Osteocyte (in vitro differentiated cells): ENCODE data around the gene PITPNC1. TPM values are rescaled to one million over a fixed set of nuclear protein-coding genes. Genes with fewer than 3 reads are reported as not detected.

Experiments
- DNase-seq: peaks from one replicate; pipeline ENCODE4 v3.0.0; 2021; ENCODE audit warnings: mixed read lengths; ENCODE audit not compliant: unreplicated experiment; ENCODE audit errors: extremely low spot score
- H3K27ac Mint-ChIP-seq: one replicate; pipeline ENCODE4 v1.8.0; 2021; ENCODE audit warnings: mild to moderate bottlenecking, mixed read lengths; ENCODE audit not compliant: unreplicated experiment
- H3K27me3 Mint-ChIP-seq: one replicate; pipeline ENCODE4 v1.8.0; 2021; ENCODE audit warnings: mixed read lengths; ENCODE audit not compliant: unreplicated experiment
- H3K36me3 Mint-ChIP-seq: one replicate; pipeline ENCODE4 v1.8.0; 2021; ENCODE audit warnings: mixed read lengths; ENCODE audit not compliant: unreplicated experiment
- H3K4me1 Mint-ChIP-seq: one replicate; pipeline ENCODE4 v1.8.0; 2021; ENCODE audit warnings: mixed read lengths; ENCODE audit not compliant: unreplicated experiment
- H3K4me3 Mint-ChIP-seq: one replicate; pipeline ENCODE4 v1.8.0; 2021; ENCODE audit warnings: mild to moderate bottlenecking, moderate library complexity, mixed read lengths; ENCODE audit not compliant: unreplicated experiment
- H3K9me3 Mint-ChIP-seq: one replicate; pipeline ENCODE4 v1.8.0; 2021; ENCODE audit warnings: mixed read lengths; ENCODE audit not compliant: unreplicated experiment
- CTCF ChIP-seq: fragments of 200-600 bp; sonication (generic); IDR thresholded peaks from 2 replicates; pipeline ENCODE4 v1.5.0; 2021; ENCODE audit warnings: antibody characterized with exemption, mild to moderate bottlenecking, moderate library complexity
- total RNA-seq: library from RNA; stranded (reverse); gene quantifications from 2 replicates; pipeline ENCODE4 v1.2.1, GENCODE V29; 2021

Gene PITPNC1
- total RNA-seq, 1 donor from 2014 or later: 18.0 TPM

GRCh38 chr17:67546578-67547527, 169.8 kb downstream of the PITPNC1 start:
- Mint-ChIP-seq H3K9me3 (no peaks in the 10 kb centered on the region), H3K4me3 (no peak overlapping the region), H3K36me3 (peaks cover 2% of the 10 kb centered on the region), H3K4me1 (peaks cover 3% of the 10 kb centered on the region), H3K27me3 (no peaks in the 10 kb centered on the region), H3K27ac (no peak overlapping the region)
- no peak for TF ChIP-seq CTCF
- no peak for DNase-seq

- no peak for TF ChIP-seq CTCF
- Mint-ChIP-seq H3K36me3 (peaks cover 2% of the 10 kb centered on the region), H3K4me1 (peaks cover 3% of the 10 kb centered on the region), H3K9me3 (no peaks in the 10 kb centered on the region), H3K27me3 (no peaks in the 10 kb centered on the region), H3K4me3 (no peak overlapping the region), H3K27ac (no peak overlapping the region)
- DNase-seq: no peak
Observed at GRCh38 chr17:67548693-67549092, 171.6 kb downstream of the PITPNC1 start.

GRCh38 chr17:67549820-67550219, 172.7 kb downstream of the PITPNC1 start:
- no peak overlapping the region for H3K27ac Mint-ChIP-seq
- no peak overlapping the region for H3K4me3 Mint-ChIP-seq
- no peaks in the 10 kb centered on the region for H3K27me3 Mint-ChIP-seq
- DNase-seq: no peak
- H3K36me3 Mint-ChIP-seq: peaks cover 2% of the 10 kb centered on the region
- H3K9me3 Mint-ChIP-seq: no peaks in the 10 kb centered on the region
- peaks cover 3% of the 10 kb centered on the region for H3K4me1 Mint-ChIP-seq
- no peak for TF ChIP-seq CTCF

- Mint-ChIP-seq H3K4me1 (peaks cover 10% of the 10 kb centered on the region), H3K36me3 (peaks cover 3% of the 10 kb centered on the region), H3K9me3 (no peaks in the 10 kb centered on the region), H3K27me3 (no peaks in the 10 kb centered on the region), H3K27ac (no peak overlapping the region), H3K4me3 (no peak overlapping the region)
- no peak for DNase-seq
- no peak for TF ChIP-seq CTCF
Observed at GRCh38 chr17:67554634-67555033, 177.6 kb downstream of the PITPNC1 start.

- peaks cover 3% of the 10 kb centered on the region for H3K36me3 Mint-ChIP-seq
- no peak overlapping the region for H3K27ac Mint-ChIP-seq
- no peaks in the 10 kb centered on the region for H3K27me3 Mint-ChIP-seq
- H3K4me1 Mint-ChIP-seq: peaks cover 10% of the 10 kb centered on the region
- no peaks in the 10 kb centered on the region for H3K9me3 Mint-ChIP-seq
- no peak for DNase-seq
- H3K4me3 Mint-ChIP-seq: no peak overlapping the region
- TF ChIP-seq CTCF: no peak
Observed at GRCh38 chr17:67555855-67556254, 178.8 kb downstream of the PITPNC1 start.
